Fibroblast of pulmonary artery (primary cell): ENCODE data around the gene CCER1.

ENCODE experiments used
- DNase-seq: peaks from one replicate; pipeline ENCODE4 v3.0.0-alpha.2; 2010; ENCODE audit warnings: low read depth
- H3K4me3 ChIP-seq: replicated peaks from 2 replicates; pipeline ENCODE4 v1.5.1; 2011; ENCODE audit warnings: low read depth, mild to moderate bottlenecking, control low read depth, low read length, moderate library complexity
- TF ChIP-seq, protein P1 (sequence below): IDR thresholded peaks from 2 replicates; pipeline ENCODE4 v1.5.1; 2011; ENCODE audit warnings: mild to moderate bottlenecking, control low read depth, low read length, inconsistent platforms; ENCODE audit errors: missing control alignments

CCER1 gene

DNA sequence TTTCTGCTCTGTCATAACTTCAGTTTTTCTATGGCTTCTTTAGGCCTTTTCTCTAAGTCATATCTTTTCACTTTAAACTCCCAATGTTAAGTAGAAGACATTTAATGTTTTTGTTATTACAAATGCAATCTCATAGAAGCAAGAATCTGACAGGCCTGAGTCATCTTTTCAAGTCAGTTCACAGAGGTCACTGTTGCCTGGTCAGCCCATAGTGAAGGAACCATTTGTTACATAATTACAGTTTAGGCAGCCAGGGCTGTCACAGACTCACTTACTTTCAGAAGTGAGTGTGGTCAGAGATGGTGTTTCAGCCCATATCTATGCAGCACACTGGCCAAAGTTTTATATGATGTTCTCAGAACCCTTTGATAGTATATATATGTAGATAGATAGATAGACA, 46.5 kb downstream of the CCER1 start:
- DNase-seq: peak; percentile 61
- TF ChIP-seq, protein P1, sequence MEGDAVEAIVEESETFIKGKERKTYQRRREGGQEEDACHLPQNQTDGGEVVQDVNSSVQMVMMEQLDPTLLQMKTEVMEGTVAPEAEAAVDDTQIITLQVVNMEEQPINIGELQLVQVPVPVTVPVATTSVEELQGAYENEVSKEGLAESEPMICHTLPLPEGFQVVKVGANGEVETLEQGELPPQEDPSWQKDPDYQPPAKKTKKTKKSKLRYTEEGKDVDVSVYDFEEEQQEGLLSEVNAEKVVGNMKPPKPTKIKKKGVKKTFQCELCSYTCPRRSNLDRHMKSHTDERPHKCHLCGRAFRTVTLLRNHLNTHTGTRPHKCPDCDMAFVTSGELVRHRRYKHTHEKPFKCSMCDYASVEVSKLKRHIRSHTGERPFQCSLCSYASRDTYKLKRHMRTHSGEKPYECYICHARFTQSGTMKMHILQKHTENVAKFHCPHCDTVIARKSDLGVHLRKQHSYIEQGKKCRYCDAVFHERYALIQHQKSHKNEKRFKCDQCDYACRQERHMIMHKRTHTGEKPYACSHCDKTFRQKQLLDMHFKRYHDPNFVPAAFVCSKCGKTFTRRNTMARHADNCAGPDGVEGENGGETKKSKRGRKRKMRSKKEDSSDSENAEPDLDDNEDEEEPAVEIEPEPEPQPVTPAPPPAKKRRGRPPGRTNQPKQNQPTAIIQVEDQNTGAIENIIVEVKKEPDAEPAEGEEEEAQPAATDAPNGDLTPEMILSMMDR: no peak

DNA sequence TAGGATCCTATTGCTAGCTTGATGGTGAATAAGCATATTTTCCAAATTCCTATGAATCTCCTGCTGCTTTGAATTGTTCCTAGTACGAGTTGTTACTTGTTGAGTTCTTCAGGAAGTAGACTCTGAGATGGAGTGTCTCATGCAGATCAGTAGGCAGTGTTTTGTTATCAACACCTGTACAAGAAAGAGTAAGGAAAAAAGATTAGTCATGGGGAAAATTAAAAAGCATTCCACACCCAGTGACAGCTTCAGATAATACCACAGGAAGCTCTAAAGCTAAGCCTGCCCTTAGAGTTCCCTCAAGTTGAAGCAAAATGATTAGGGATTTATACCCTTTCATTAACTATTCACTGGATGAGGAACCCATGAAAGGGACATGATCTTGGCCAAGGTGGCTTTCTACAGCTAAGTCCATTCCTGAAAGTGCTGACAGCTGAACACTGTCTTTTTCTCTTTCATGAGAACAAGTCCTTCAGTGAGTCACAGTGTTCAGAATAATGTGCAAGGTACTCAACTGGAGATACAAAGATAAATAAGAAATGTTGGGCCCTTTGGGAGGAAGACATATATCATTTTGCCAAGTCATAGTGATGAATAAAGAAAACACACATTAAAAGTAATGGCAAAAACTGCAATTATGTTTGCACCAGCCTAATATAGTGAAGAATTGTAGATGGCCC, 49.1 kb downstream of the CCER1 start:
- DNase-seq: peak; percentile 21
- no peak overlapping the region for H3K4me3 ChIP-seq
- TF ChIP-seq, protein P1: no peak

More for the DNA sequence above, 46.5 kb downstream of the CCER1 start:
- no peak overlapping the region for H3K4me3 ChIP-seq

DNA sequence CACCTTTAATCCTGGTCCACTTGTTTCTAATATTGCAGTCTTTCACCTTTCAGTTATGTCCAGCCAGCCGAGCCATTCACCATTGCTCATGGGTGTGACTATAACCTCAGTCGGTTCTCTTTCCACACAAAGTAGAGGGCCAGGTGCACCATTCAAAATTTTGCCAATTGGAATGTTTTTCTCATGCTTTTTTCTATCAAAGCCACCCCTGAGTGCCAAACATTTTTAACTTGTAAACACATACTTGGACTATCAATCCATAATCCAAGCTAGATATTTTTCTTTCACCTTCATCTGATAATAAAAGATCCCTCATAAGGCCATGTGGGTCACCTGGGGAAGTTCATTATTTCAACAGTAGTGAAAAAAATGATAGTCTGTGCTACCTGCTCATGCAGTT, 52.4 kb downstream of the CCER1 start:
- H3K4me3 ChIP-seq: no peak overlapping the region
- TF ChIP-seq, protein P1: no peak
- DNase-seq: no peak
